G401 (cell line): Measurements from ENCODE around the gene PDCD6IP. TPM values are rescaled to one million over a fixed set of nuclear protein-coding genes. Genes with fewer than 3 reads are reported as not detected.
"Not testable (repeated sequence)": the region's sequence is repeated elsewhere in the genome, so short reads cannot be mapped to it uniquely, and the experiment has no call there.

Experiments
- DNase-seq: peaks from one replicate; pipeline ENCODE4 v3.0.0-alpha.2; 2015; ENCODE audit warnings: low spot score
- in situ Hi-C: cut with HindIII; loops from 2 replicates; pipeline ENCODE4 v1.10.0; 2016; ENCODE audit warnings: low sequenced_read_pairs, mixed read lengths
- total RNA-seq: library from RNA; depleted of rRNA; stranded (reverse); fragments of >200 nt; shearing (Covaris generic); gene quantifications from 2 replicates; pipeline ENCODE4 v1.2.3, GENCODE V29; 2014; rRNA removed

PDCD6IP gene, protein sequence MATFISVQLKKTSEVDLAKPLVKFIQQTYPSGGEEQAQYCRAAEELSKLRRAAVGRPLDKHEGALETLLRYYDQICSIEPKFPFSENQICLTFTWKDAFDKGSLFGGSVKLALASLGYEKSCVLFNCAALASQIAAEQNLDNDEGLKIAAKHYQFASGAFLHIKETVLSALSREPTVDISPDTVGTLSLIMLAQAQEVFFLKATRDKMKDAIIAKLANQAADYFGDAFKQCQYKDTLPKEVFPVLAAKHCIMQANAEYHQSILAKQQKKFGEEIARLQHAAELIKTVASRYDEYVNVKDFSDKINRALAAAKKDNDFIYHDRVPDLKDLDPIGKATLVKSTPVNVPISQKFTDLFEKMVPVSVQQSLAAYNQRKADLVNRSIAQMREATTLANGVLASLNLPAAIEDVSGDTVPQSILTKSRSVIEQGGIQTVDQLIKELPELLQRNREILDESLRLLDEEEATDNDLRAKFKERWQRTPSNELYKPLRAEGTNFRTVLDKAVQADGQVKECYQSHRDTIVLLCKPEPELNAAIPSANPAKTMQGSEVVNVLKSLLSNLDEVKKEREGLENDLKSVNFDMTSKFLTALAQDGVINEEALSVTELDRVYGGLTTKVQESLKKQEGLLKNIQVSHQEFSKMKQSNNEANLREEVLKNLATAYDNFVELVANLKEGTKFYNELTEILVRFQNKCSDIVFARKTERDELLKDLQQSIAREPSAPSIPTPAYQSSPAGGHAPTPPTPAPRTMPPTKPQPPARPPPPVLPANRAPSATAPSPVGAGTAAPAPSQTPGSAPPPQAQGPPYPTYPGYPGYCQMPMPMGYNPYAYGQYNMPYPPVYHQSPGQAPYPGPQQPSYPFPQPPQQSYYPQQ
- total RNA-seq, result 54.3 and 85.6 TPM in 2 replicates

DNA sequence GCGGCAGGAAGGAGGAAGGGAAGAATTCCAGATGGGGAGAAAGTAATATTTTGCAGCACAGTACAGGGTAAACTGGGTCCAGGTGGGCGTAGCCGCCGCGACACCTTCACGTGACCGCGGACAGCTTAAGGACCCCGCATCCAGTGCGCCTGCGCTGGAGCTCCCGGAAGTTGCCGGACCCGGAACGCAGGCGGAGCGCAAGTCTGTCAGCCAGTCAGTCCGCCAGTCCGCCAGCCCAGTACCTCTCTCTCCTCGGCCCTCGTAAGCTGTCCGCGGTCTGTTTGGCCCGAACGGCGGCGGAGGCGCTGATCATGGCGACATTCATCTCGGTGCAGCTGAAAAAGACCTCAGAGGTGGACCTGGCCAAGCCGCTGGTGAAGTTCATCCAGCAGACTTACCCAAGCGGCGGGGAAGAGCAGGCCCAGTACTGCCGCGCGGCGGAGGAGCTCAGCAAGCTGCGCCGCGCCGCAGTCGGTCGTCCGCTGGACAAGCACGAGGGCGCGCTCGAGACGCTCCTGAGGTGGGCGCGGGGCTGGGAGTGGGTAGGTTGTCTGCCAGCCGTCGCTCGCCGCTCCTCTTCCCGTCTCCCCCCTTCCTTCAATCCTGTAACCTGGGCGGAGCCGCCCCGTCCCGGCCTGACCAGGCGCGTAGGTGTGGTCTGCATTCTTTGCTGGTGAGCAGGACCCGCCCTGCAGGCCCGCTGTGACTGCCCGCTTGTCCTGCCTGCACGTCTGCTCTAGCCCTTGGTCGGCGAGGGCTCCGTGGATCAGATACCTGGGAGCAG, at the start of gene PDCD6IP:
Gene PDCD6IP, plus strand, starts transcription at position 213 of the 784 bp plus-strand sequence. Its CDS starts 99 bp downstream, at position 312.
- in situ Hi-C loops, result loop anchor here (25.0 kb wide), 1 partner anchor 161 kb away; no protein-coding TSS in a partner anchor

DNA sequence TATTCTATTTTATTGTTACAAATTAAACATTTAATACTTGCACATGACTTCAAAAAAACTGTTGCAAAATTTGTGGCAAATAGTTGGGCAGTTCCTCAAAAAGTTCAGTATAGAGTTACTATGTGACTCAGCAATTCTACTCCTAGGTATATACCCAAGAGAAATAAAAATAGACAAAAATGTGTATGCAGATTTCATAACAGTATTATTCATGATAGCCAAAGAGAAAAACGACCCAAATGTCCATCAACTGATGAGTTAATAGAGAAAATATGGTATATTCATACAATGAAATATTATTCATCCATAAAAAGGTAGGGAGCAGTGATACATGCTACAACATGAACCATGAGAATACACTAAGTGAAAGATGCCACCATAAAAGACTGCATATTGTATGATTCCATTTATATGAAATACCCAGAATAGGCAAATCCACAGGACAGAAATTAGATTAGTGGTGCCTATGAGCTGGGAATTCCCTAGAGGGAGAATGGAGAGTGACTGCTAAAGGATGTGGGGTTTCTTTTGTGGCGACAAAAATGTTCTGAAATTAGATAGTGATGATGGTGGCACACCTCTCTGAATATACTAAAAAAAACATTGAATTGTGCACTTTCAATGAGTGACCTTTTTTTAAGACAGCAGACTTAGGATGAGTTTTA, 48.8 kb upstream of the PDCD6IP start:
- DNase-seq, result no peak
- in situ Hi-C loops, result no loop called here

More for the DNA sequence above, at the start of gene PDCD6IP:
- DNase-seq, result peak; percentile 88

DNA sequence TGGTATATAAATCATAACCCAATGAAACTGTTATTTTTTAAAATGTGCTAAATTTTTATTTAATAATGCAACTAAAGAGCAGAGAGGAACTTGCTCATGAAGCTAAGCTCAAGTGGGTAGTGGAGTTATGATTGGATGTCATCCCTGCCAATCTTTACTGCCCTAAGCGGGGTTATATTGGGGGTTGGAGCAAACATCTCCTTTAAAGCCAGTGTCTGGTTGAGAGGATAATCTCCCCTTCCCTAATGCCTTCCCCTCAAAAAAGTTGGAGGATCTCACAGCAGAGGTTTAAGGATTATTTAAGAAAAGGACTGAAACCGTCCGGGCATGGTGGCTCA, 48.2 kb upstream of the PDCD6IP start:
- in situ Hi-C loops, result no loop called here
- DNase-seq, result no peak

DNA sequence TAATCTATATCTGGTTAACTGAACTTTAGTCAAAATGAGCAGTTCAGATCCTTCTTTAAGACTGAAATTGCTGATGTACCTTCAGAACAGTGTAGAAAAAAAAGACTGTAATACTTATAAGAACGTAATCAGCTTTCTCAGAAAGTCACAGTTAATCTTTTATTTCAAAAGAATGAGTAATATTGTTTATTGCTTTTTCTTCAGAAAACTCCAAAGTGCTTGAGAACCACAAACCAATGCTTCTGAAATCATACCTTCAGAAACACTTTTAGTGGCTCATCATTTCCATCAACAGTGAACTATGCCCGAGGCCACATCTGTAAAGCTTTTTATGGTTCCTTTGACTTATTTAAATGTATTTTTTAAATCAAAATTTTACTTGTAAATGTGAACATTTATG, 47.1 kb upstream of the PDCD6IP start:
- no peak for DNase-seq
- in situ Hi-C loops, result no loop called here

DNA sequence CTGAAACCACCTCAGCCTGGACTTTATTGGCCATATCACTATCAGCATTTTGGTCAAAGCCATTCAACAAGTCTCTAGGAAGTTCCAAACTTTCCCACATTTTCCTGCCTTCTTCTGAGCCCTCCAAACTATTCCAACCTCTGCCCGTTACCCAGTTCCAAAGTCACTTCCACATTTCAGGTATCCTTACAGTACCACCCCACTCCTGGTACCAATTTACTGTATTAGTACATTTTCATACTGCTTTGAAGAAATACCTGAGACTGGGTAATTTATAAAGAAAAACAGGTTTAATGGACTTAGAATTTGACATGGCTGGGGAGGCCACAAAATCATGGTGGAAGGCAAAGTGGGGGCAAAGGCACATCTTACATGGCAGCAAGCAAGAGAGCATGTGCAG, 44.0 kb upstream of the PDCD6IP start:
- in situ Hi-C loops, DNase-seq: not testable (repeated sequence)

DNA sequence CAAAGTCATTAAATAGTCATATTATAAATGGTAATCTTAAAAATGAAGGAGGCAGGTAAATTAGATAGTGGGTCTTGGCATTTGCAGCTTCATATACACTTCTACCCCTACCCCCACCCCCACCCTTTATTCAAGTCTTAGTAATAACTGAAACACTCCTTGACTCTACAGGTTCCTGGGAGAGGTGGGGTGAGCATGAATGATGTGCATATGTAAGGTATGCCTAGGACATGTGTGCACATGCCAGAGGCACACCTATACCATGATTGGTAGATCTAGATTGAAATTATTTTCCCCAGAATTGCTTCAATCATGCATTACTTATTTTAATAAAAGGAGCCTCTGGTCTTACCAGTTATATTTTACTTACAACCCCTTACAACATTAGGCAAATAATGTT, 40.1 kb upstream of the PDCD6IP start:
- in situ Hi-C loops, result no loop called here
- DNase-seq, result no peak

DNA sequence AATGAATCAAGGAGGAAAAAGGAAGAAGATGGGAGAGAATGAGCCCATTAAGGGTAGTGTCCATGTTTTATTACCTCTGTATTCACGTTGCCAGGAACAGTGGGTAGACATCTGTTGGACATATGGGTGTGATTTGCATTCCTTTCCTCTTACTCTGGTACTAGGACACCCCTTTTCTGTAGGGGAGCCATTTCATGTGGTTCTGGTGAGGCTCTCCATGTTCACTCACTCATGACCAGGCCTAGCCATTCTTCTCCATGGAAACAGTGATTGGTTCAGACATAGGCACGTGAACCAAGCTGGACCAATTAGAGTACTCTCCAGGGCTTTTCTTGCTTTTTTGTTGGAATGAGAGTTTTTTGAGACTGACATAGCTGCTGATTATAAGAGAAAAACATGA, 39.6 kb upstream of the PDCD6IP start:
- in situ Hi-C loops, result no loop called here
- DNase-seq, result no peak

DNA sequence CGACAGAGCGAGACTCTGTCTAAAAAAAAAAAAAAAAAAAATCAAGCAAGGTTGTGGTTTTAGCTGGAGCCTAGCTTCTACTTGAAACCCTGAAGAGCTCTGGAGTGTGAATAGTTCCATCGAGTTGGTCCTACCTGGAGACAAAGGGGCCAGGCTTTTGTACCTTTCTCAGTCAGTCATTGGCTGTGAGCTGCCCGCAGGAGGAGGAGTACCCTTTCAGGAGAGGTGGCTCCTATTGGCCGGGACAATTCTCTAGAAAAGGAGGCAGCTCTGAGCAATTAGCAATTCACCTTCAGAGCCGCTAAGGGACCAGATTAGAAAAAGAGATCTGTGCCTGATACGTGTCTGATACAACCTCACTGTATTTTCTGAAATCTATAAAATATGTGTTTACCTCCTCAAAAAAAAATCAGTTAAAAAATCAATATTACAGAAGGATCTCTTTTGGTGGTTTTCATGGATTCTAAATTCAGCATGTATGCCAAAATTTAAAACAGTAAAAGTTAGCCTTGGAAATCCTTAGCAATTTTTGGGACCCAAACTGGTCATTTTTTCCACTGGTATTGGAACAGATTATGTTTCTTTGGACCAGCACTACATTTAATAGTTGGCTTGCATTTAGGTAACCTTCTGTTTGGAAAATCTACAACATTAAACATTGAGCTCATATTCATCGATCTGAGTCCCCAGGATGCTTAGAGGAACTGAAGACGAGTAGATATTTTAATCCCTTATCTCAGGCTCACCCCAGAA, 29.7 kb upstream of the PDCD6IP start:
- in situ Hi-C loops, result no loop called here

DNA sequence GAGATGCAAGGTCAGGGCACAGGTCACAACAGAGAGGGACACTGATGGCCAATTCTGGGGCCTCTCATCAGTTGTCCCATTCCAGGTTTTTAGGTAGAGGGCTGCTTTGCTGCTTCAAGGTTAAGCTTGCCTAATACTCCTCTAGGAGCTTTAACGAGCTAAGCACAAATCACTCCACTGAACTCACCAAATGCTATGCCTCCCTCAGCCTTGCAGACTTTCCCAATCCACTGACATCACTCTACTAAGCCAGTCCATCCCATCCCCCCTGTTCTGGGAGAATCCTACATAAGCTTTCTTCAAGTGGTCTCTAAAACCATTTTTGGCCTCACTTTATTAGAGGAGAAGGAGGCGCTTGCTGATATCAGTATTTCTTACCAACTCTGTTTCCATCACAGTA, 24.8 kb upstream of the PDCD6IP start:
- in situ Hi-C loops, result no loop called here
- no peak for DNase-seq

More for the DNA sequence above, 29.7 kb upstream of the PDCD6IP start:
- DNase-seq, result no peak

DNA sequence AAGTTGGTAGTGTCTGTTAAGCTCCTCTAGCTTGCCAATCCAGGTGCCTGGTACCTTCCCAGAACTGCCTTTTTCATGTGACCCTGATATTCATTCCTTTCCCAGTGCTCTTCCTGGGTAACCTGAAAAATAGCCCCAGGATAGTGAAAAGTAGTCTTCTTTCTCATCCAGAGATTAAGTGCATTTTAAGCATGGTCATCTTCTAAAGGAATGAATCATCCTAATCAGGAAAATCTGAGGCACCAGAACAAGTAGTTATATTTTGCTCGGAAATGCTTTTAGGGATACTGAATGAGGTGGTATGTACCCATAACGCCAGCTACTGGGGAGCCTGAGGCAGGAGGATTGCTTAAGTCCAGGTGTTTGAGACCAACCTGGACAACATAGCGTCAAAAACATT, 23.1 kb upstream of the PDCD6IP start:
- no peak for DNase-seq
- in situ Hi-C loops, result loop anchor here (25.0 kb wide), 1 partner anchor 138 kb away; no protein-coding TSS in a partner anchor

DNA sequence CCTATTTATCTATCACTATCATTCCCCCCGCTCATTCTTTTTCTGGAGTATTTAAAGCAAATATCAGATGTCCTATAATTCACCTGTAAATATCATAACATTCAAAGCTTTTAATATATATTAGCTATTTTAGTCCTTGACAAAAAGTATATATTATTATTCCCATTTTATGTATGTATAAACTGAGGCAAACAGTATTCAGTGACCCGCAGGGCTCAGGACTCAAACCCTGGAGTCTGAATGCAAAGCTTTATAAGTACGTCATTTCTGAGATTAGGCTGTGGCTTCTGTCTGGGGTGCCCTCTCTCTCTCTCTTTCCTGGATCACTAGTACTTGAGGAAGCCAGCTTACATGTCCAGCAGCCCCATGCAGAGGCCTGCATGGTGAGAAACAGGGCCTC, 20.4 kb upstream of the PDCD6IP start:
- DNase-seq, result no peak

DNA sequence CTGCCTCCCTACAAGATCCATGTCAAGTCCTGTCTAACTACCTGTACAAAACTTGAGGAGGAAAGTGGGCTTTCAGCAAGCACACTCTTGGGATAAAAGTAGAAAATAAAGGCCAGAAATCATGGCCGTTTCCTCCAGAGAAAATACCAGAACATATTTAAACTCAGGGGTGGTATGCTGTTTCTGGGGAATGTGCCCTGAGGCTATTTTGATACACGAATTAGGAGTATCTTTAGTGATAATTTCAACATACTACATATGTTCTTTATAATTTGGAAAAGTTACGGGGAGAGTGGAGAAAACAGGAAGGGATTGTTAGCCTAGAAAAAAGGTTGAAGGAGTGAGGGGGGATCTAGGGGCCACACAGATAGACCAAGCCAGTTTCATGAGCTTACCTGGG, 18.7 kb upstream of the PDCD6IP start:
- in situ Hi-C loops, result loop anchor here (25.0 kb wide), 1 partner anchor 142 kb away; no protein-coding TSS in a partner anchor
- DNase-seq, result no peak

More for the DNA sequence above, 20.4 kb upstream of the PDCD6IP start:
- in situ Hi-C loops, result loop anchor here (25.0 kb wide), 1 partner anchor 141 kb away; no protein-coding TSS in a partner anchor

DNA sequence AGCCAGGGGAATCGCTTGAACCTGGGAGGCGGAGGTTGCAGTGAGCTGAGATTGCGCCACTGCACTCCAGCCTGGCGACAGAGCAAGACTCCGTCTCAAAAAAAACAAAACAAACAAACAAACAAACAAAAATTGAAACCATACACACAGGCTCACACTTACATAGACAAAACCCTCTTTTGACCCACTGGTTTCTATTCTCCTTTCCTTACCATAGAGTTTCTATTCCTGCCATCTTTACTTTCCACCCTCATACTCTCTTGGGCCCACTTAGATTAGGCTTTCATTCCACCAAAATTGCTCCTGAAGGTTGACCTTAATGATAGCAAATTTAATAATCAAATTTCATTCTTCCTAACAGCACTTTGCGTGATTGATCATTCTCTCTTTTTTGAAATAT, 17.0 kb upstream of the PDCD6IP start:
- DNase-seq, result not testable (repeated sequence)
- in situ Hi-C loops, result loop anchor here (25.0 kb wide), 1 partner anchor 144 kb away; no protein-coding TSS in a partner anchor

DNA sequence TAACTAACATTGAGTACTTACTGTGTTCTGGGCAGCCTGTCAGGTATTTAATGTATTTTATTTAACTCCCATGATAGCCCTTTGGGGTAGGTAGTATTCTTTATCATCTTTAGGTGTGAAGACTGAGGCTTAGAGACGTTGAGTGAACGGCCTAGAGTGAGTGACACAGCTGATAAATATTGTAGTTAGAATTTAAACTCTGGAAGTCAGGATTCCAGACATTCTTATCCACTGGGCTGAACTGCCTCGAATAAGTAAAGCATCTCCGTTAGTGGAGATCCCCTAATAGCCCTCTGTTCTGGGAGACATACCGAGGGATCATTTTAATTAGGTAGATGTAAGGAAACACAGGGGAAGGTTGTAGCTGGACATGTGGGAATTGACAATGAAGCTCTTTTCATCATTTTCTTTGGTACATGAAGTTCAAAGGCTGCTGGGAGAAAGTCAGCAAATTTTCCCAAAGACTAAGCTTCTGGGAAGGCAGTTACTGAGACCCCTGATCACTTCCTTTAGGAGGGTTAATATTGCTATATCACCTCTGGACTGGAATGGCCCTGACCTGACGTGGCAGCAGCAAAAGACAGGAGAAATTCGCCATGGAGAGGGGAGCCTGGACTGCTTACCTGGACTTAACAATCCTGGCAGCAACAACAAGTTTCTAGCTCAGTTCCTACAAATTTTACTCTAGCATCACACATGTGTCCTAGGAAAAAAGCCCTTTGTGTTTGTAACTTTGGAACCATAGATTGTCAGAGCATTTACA, 11.7 kb upstream of the PDCD6IP start:
- peak; percentile 41 for DNase-seq
- in situ Hi-C loops, result loop anchor here (25.0 kb wide), 1 partner anchor 149 kb away; no protein-coding TSS in a partner anchor

DNA sequence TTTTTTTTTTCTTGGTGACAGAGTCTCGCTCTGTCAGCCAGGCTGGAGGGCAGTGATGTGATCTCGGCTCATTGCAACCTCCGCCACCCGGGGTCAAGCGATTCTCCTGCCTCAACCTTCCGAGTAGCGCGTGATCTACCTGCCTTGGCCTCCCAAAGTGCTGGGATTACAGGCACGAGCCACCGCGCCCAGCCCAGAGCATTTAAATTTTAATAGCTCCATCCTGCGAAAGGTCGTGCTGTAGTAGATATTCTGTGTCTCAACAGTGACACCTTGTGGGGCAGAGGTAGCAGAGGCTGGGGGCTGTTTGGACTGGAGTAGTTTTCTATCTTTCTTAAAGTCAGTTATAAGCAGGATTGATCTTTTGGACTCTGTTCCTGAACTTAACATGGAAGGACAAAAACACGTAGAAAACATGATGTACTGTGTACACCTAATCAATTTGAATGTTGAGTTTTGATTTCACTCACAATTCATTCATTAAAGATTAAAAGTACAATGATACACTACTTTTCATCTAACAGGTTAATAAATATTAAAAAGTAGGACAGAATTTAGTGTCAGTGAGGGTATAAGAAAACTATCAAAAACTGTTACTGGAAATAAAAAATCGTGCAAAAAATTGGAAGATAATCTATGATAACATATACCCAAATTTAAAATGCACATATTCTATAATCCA, 11.0 kb upstream of the PDCD6IP start:
- peak; percentile 82 for DNase-seq
- in situ Hi-C loops, result loop anchor here (25.0 kb wide), 1 partner anchor 150 kb away; no protein-coding TSS in a partner anchor

DNA sequence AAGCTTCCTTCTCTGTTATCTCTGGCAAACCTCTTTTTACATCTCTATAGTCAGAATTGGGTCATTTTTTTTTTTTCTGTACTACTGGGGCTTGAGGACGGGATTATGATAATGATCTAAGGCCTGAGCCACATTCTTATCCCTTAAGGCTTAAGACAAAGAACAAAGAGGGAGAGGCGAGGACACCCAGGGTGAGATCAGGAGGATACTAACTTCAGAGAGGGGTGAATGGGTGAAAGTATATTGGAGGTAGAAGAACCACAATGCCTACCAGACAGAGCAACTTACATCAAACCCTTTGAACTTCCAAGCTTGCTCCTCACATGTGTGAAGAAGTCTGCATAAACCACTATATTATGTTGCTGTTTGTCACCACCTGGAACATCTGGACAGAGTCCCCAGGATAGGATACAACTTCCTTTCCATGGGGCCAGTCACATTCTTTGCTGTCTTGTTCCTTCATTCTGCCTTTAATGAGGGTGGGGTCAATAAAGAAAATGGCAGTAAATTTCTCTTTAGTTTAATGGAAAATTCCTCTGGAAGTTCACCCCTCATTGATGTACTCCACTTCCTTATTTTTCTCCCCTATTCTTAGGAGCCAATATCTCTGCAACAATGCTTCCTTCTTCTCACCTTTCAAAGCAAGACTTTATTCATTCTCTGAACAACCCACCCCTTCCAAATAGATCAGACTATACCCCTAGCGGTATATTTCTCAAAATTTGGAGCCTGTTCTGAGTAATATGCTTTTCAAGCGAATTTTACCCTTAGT, 9.1 kb upstream of the PDCD6IP start:
- in situ Hi-C loops, result loop anchor here (25.0 kb wide), 1 partner anchor 152 kb away; no protein-coding TSS in a partner anchor
- no peak for DNase-seq
